Right atrium auricular region (tissue), 2 donors: Measurements from ENCODE around the gene SIPA1. TPM values are rescaled to one million over a fixed set of nuclear protein-coding genes. Genes with fewer than 3 reads are reported as not detected.
A peak's percentile ranks its signal among the peaks of the same experiment; 100 is the strongest.
"Not testable (repeated sequence)": the region's sequence is repeated elsewhere in the genome, so short reads cannot be mapped to it uniquely, and the experiment has no call there.

Experiments used
- DNase-seq: peaks from one replicate; pipeline ENCODE4 v3.0.0-alpha.2; 2019; ENCODE audit warnings: low spot score
- H3K27ac ChIP-seq, 2 donors: fragments of 200-600 bp; sonication (generic); 1 replicate in 1 of 2; 2 replicates in 1 of 2; pipeline ENCODE4 v1.5.1; 2016 to 2019
- H3K27me3 ChIP-seq, 2 donors: fragments of 200-600 bp; sonication (generic); one replicate each; pipeline versions ENCODE4 v1.5.1 to v1.6.0; 2017 to 2019
- H3K36me3 ChIP-seq: fragments of 200-600 bp; sonication (generic); one replicate; pipeline ENCODE4 v1.5.1; 2016
- H3K4me1 ChIP-seq, 2 donors: fragments of 200-600 bp; sonication (generic); one replicate each; pipeline versions ENCODE4 v1.5.1 to v1.6.0; 2017 to 2019
- H3K4me3 ChIP-seq, 2 donors: fragments of 200-600 bp; sonication (generic); 1 replicate in 1 of 2; 2 replicates in 1 of 2; pipeline ENCODE4 v1.5.1; 2017 to 2019; ENCODE audit warnings: mild to moderate bottlenecking in 1 of 2, moderate library complexity in 1 of 2
- H3K9me3 ChIP-seq, 2 donors: fragments of 200-600 bp; sonication (generic); one replicate each; pipeline ENCODE4 v1.5.1; 2019
- CTCF ChIP-seq, 2 donors: fragments of 200-600 bp; sonication (generic); IDR thresholded peaks; one replicate each; pipeline ENCODE4 v1.5.1; 2019; ENCODE audit warnings: antibody characterized with exemption in 2 of 2
- total RNA-seq, 2 donors: library from RNA; depleted of rRNA; stranded (reverse); fragments of >200 nt; gene quantifications; one replicate each; pipeline ENCODE4 v1.1.0, GENCODE V29; 2016

The SIPA1 gene
- total RNA-seq, 2 donors from 2014 or later: 14.5 to 29.6 TPM

DNA sequence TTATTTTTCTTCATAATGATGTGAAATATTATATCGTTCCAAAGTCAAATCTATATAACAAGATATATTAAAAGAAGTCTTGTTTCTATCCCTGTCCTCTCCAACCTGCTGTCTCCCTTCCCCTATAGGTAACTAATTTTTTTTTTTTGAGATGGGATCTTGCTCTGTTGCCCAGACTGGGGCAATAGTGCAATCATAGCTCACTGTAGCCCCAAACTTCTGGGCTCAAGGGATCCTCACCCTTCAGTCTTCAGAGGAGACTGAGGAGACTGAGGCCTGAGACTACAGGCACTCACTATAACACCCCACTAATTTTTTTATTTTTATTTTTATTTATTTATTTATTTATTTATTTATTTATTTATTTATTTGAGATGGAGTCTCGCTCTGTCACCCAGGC, 35.1 kb downstream of the SIPA1 start:
- Histone ChIP-seq H3K27me3 (no peaks in the 10 kb centered on the region), H3K36me3 (no peaks in the 10 kb centered on the region), H3K4me1 (no peaks in the 10 kb centered on the region), H3K4me3 (no peak overlapping the region), H3K9me3 (no peaks in the 10 kb centered on the region), H3K27ac (no peak overlapping the region)
- no peak for DNase-seq
- TF ChIP-seq CTCF (IDR thresholded peaks at IDR 0.05): no peak

DNA sequence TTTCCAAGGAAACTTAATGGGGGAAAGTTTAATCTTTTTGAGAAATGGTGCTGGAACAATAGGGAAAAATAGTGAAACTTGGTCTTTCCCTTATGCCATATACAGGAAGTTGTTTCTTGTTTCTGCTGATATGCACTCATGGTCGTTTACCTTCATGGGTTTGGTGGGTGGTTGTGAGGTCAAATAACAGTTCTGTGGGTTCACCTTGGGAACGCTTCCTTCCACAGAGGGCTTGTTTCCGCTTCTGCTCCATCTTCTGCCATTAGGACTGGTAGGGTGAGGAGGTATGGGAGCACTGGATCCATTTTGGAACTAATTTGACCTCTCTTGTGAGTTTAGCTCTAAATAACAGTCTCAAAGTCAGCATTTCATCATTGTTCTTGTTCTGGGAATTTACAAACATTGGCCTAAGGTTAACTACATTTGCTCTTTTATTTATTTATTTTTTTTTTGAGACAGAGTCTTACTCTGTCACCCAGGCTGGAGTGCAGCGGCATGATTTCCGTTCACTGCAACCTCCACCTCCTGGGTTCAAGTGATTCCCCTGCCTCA, 42.4 kb downstream of the SIPA1 start:
- no peaks in the 10 kb centered on the region for H3K4me1 ChIP-seq
- DNase-seq: no peak
- no peak overlapping the region for H3K4me3 ChIP-seq
- no peaks in the 10 kb centered on the region for H3K9me3 ChIP-seq
- TF ChIP-seq CTCF (IDR thresholded peaks at IDR 0.05): no peak
- H3K27ac ChIP-seq: no peak overlapping the region
- H3K27me3 ChIP-seq: no peaks in the 10 kb centered on the region
- no peaks in the 10 kb centered on the region for H3K36me3 ChIP-seq

DNA sequence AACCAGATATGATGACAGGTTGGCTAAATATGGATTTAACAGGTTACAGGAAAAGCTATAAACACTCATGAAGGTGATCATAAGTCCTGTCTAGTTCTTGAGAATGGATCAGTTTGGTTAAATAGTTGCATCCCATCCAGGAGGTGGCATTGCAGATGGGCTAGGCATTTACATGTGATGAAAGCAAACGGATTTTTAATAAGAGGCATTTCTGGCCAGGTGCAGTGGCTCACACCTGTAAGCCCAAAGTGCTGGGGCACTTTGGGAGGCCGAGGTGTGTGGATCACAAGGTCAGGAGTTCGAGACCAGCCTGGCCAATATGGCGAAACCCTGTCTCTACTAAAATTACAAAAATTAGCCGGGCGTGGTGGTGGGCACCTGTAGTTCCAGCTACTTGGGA, 45.6 kb downstream of the SIPA1 start:
- DNase-seq, H3K27me3 ChIP-seq, H3K9me3 ChIP-seq: not testable (repeated sequence)

DNA sequence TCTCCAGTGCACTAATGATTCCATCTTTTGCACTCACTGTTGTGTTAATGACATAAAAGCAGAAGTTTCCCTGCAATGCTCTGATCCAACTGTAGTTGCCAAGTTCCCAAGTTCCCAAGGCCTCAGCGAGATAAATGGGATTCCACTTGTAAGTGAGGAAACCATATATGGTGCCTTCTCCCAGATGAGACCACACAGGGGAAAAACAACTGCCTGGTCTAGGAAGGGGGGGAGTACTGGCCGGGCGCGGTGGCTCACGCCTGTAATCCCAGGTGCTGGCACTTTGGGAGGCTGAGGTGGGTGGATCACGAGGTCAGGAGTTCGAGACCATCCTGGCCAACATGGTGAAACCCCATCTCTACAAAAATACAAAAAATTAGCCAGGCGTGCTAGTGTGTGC, 48.1 kb downstream of the SIPA1 start:
- no peak for DNase-seq
- Histone ChIP-seq H3K4me3 (no peak overlapping the region), H3K27me3 (no peaks in the 10 kb centered on the region), H3K36me3 (no peaks in the 10 kb centered on the region), H3K4me1 (no peaks in the 10 kb centered on the region), H3K9me3 (no peaks in the 10 kb centered on the region), H3K27ac (peak overlapping the region; percentile 21 to 49)
- no peak for TF ChIP-seq CTCF (IDR thresholded peaks at IDR 0.05)

More for the DNA sequence above, 45.6 kb downstream of the SIPA1 start:
- H3K36me3 ChIP-seq, H3K27ac ChIP-seq, H3K4me1 ChIP-seq, H3K4me3 ChIP-seq: not testable (repeated sequence)

GRCh38 chr11:65691847-65692246, 53.9 kb downstream of the SIPA1 start:
- not testable (repeated sequence) for H3K36me3 ChIP-seq, H3K27ac ChIP-seq, H3K9me3 ChIP-seq, H3K27me3 ChIP-seq, DNase-seq, H3K4me3 ChIP-seq, H3K4me1 ChIP-seq

DNA sequence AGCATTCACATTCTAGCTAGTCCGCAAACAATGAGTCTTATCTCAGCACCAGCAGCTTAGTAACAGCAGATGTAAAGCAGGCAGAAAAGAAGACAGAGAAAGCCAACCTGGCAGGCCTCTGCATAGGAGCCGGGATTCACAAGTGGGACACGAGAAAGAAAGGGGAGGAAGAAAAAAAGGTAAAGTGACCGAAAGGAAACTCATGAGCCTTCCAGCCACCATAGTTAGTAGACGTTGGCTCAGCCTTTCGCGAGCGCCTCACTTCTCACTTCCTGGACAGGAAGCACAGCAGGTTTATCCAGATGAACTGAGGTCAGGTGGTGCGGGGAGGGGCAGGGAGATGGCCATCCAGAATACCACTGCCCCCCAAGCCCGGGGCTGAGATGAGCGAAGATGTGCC, 54.5 kb downstream of the SIPA1 start:
- Histone ChIP-seq H3K27ac (no peak overlapping the region), H3K9me3 (no peaks in the 10 kb centered on the region), H3K4me3 (no peak overlapping the region), H3K27me3 (no peaks in the 10 kb centered on the region), H3K36me3 (no peaks in the 10 kb centered on the region), H3K4me1 (no peaks in the 10 kb centered on the region)
- TF ChIP-seq CTCF (IDR thresholded peaks at IDR 0.05): no peak
- DNase-seq: no peak

DNA sequence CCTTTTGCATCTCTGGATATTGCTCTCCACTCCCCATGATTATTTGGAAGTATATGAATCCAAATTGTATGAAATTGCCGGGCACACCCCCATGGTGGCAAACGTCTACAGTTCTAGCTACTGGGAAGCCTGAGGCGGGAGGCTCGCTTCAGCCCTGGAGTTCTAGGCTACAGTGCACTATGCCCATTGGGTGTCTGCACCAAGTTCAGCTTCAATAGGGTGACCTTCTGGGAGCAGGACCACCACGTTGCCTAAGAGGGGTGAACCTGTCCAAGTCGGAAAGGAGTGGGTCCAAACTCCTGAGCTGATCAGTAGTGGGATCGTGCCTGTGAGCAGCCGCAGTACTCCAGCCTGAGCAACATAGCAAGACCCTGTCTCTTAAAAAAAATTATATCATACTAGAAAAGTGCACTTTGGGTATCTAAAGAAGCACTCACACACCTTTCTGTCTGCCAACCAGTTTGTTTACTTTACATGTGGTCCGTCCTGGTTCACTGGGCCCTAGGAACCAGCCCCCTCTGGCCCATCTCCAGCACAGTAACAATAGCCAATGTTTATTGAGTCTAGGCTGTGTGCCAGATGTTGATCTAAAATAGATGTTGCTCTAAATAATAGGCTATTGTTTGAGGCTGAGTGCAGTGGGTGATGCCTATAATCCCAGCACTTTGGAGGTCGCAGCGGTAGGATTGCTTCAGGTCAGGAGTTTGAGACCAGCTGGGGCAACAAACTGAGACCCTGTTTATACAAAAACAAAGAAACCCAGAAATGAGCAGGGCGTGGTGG, 57.7 kb downstream of the SIPA1 start:
- no peak overlapping the region for H3K27ac ChIP-seq
- TF ChIP-seq CTCF (IDR thresholded peaks at IDR 0.05): no peak
- DNase-seq: no peak
- H3K36me3 ChIP-seq: no peaks in the 10 kb centered on the region
- H3K4me1 ChIP-seq: no peaks in the 10 kb centered on the region
- no peaks in the 10 kb centered on the region for H3K27me3 ChIP-seq
- no peaks in the 10 kb centered on the region for H3K9me3 ChIP-seq
- H3K4me3 ChIP-seq: no peak overlapping the region
